D721Med (cell line): ENCODE measurements around the gene SELENON.

Experiments used
- DNase-seq: peaks from one replicate; pipeline ENCODE4 v3.0.0; 2011; ENCODE audit warnings: low spot score; ENCODE audit not compliant: insufficient read length
- FAIRE-seq: peaks from 2 replicates; lab custom pipeline; 2011; peaks lifted over from hg19 to GRCh38; lab: Jason Lieb, UNC
- CTCF ChIP-seq: IDR thresholded peaks from 2 replicates; pipeline ENCODE4 v1.5.1; 2012; ENCODE audit warnings: mild to moderate bottlenecking, control low read depth; ENCODE audit not compliant: insufficient read depth; ENCODE audit errors: missing control alignments

SELENON gene

GRCh38 chr1:25861316-25862286 is 61.6 kb downstream of the SELENON start:
- FAIRE-seq (no peak), DNase-seq (no peak)
- TF ChIP-seq CTCF: no peak

GRCh38 chr1:25862785-25863485 is 62.9 kb downstream of the SELENON start:
- no peak for DNase-seq
- no peak for FAIRE-seq
- no peak for TF ChIP-seq CTCF

GRCh38 chr1:25863486-25864262 is 63.7 kb downstream of the SELENON start:
- FAIRE-seq (no peak), DNase-seq (no peak)
- no peak for TF ChIP-seq CTCF

- DNase-seq: no peak
- no peak for FAIRE-seq
- TF ChIP-seq CTCF: no peak
Measured at GRCh38 chr1:25864434-25864833, 64.4 kb downstream of the SELENON start.

GRCh38 chr1:25866288-25866687 is 66.3 kb downstream of the SELENON start:
- no peak for TF ChIP-seq CTCF
- FAIRE-seq: no peak
- DNase-seq: no peak

- FAIRE-seq (no peak), DNase-seq (no peak)
Measured at GRCh38 chr1:25867210-25867991, 67.4 kb downstream of the SELENON start.

More at GRCh38 chr1:25867210-25867991, 67.4 kb downstream of the SELENON start:
- TF ChIP-seq CTCF: no peak
